Activated T-cell treated with anti-CD3 and anti-CD28 coated beads, Interleukin-2, amount 50 U/mL, for 72 hours (primary cell): ENCODE data around the gene LINGO4. TPM values are rescaled to one million over a fixed set of nuclear protein-coding genes. Genes with fewer than 3 reads are reported as not detected.

Source experiments
- ATAC-seq, 2 donors: fragments of 150-1000 bp; cut with Tn5 transposase; replicated peaks in 1 of 2; 2 replicates each; pipeline ENCODE4 v1.10.0; 2021; ENCODE audit warnings: moderate library complexity in 2 of 2, mild to moderate bottlenecking in 1 of 2
- DNase-seq, 2 donors: peaks; one replicate each; pipeline ENCODE4 v3.0.0; 2021 to 2022; ENCODE audit warnings: mixed read lengths in 1 of 2
- H3K27ac Mint-ChIP-seq: one replicate; pipeline ENCODE4 v1.8.0; 2022; ENCODE audit warnings: mild to moderate bottlenecking, moderate library complexity, mixed read lengths
- H3K27me3 Mint-ChIP-seq: one replicate; pipeline ENCODE4 v1.8.0; 2022; ENCODE audit warnings: low read depth, mixed read lengths
- H3K36me3 Mint-ChIP-seq, 2 donors: one replicate each; pipeline ENCODE4 v1.8.0; 2022; ENCODE audit warnings: mixed read lengths in 2 of 2, mild to moderate bottlenecking in 1 of 2; ENCODE audit not compliant: insufficient read depth in 2 of 2
- H3K4me1 Mint-ChIP-seq: one replicate; pipeline ENCODE4 v1.8.0; 2022; ENCODE audit warnings: low read depth, mixed read lengths
- H3K4me3 Mint-ChIP-seq, 2 donors: one replicate each; pipeline ENCODE4 v1.8.0; 2022; ENCODE audit warnings: mild to moderate bottlenecking in 2 of 2, mixed read lengths in 2 of 2, moderate library complexity in 2 of 2
- H3K9me3 Mint-ChIP-seq, 2 donors: one replicate each; pipeline ENCODE4 v1.8.0; 2022; ENCODE audit warnings: mixed read lengths in 2 of 2
- total RNA-seq, 2 donors: library from RNA; stranded (reverse); gene quantifications; one replicate each; pipeline ENCODE4 v1.2.3, GENCODE V29; 2022

The LINGO4 gene
- total RNA-seq, 2 donors from 2014 or later = 0.19 to 0.88 TPM

GRCh38 chr1:151816548-151817352 is 11.5 kb upstream of the LINGO4 start:
- H3K4me1 Mint-ChIP-seq = peaks cover 48% of the 10 kb centered on the region
- H3K27ac Mint-ChIP-seq = no peak overlapping the region

DNA sequence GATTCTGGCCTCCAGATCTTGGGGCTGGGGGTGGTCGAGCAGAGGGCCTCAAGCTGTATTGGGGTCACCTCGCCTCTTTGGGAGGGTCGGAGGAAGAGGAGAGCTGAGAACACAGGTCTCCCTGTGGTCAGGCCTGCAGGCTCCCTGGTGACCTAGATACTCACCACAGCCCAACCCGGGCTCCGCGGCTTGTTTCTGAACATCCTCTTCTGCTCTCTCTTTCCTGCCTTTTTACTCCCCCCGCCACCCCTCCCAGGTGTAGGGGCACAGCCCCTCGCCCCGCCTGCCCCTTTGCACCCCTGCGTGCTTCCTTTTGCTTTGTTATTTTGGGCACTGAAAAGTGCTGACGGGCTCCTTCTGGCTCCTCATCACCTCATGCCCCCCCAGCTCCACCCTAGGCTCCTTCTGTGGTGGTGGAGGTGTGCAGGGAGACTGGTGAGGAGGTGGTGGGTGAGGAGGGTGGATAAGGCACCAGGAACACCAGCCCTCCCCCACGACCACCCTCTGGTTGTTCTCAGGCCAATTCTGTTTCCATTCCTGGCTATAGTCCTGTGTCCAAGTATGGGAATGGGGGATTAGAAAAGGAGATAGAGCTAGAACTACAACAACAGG is 10.6 kb upstream of the LINGO4 start:
- no peaks in the 10 kb centered on the region for H3K36me3 Mint-ChIP-seq
- H3K4me1 Mint-ChIP-seq = peaks cover 39% of the 10 kb centered on the region
- DNase-seq = no peak
- peak overlapping the region in 1 of 2 donors; percentile 35 for H3K4me3 Mint-ChIP-seq
- H3K27me3 Mint-ChIP-seq = no peaks in the 10 kb centered on the region
- H3K27ac Mint-ChIP-seq = peak overlapping the region; percentile 15
- ATAC-seq = peak in 1 of 2 donors; percentile 14
- H3K9me3 Mint-ChIP-seq = no peaks in the 10 kb centered on the region

More at GRCh38 chr1:151816548-151817352, 11.5 kb upstream of the LINGO4 start:
- H3K9me3 Mint-ChIP-seq = no peaks in the 10 kb centered on the region
- no peaks in the 10 kb centered on the region for H3K36me3 Mint-ChIP-seq
- DNase-seq = no peak
- no peak overlapping the region for H3K4me3 Mint-ChIP-seq
- H3K27me3 Mint-ChIP-seq = no peaks in the 10 kb centered on the region
- no peak for ATAC-seq

DNA sequence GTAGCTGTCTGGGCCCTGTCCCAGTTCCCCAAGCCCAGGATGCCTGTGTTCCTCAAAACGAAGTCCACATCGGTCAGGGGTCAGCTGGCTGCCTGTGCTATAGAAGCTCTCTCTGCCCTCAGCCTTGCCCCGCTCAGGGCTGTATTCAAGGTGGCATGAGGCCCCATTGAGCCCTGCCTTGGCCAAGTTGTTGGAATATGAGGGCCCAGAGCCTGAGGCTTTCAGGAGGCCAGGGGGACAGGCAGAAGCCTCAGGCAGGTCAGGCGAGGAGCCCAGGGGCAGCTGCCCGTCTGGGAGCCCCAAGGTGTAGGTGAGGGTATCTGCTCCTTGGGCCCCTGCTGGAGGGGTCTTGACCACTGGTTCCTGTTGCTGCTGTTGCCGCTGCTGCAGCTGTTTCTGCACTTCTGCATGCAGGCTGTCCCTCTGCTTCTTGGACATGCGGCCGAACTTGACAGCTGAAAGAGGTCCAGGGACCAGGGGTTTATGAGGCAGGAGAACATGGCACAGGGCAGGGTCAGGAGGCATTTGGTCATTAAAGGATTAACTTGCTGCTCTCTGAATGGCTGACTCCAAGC is 9.8 kb upstream of the LINGO4 start:
- Mint-ChIP-seq H3K27me3 (no peaks in the 10 kb centered on the region), H3K36me3 (no peaks in the 10 kb centered on the region), H3K9me3 (no peaks in the 10 kb centered on the region), H3K4me3 (no peak overlapping the region), H3K4me1 (peaks cover 31% of the 10 kb centered on the region), H3K27ac (no peak overlapping the region)
- DNase-seq = no peak
- no peak for ATAC-seq

DNA sequence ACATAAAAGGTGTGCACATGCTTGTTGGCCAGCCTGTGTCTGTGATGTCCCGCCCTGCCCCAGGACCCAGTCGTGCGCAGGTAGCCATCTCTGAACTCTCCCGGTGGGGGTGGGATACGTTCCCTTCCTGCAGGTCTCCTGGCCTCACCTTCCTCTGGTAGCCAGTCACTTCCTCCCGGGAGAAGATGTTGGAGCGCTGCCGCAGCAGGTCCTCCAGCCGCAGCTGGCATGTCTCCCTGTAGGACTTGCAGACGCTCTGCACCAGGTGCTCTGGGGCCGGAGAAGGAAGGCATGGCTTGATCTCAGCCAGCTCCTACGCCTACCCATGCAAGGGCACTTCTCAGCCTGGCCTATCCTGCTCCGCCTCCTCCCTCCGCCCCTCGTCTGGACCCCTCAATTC is 9.2 kb upstream of the LINGO4 start:
- H3K27me3 Mint-ChIP-seq = no peaks in the 10 kb centered on the region
- H3K4me1 Mint-ChIP-seq = peaks cover 25% of the 10 kb centered on the region
- no peak overlapping the region for H3K27ac Mint-ChIP-seq
- no peaks in the 10 kb centered on the region for H3K36me3 Mint-ChIP-seq
- no peak for DNase-seq
- H3K9me3 Mint-ChIP-seq = no peaks in the 10 kb centered on the region
- no peak for ATAC-seq
- H3K4me3 Mint-ChIP-seq = no peak overlapping the region

GRCh38 chr1:151813271-151813977 is 8.2 kb upstream of the LINGO4 start:
- Mint-ChIP-seq H3K27me3 (no peaks in the 10 kb centered on the region), H3K36me3 (no peaks in the 10 kb centered on the region), H3K27ac (no peak overlapping the region), H3K4me3 (no peak overlapping the region), H3K4me1 (peaks cover 15% of the 10 kb centered on the region), H3K9me3 (no peaks in the 10 kb centered on the region)
- ATAC-seq (no peak), DNase-seq (no peak)

DNA sequence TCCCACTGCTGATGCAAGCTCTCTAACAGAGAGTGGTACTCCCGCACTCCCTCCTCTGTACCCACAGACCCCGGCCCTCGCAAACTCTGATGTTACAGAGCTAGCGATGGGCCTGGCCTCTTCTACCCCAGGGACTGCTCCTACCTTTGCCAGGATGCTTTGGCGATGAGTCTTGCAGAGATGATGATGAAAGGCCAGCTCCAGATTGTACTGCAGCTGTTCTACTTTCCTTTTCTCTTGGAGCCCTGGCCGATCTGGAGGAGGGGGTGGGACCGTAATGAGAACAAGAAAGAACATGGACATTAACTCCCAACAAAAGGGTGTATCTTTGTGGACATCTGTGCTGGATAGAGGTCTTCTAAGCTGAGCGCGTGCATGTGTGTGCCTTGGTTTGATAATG is 6.0 kb upstream of the LINGO4 start:
- ATAC-seq = no peak
- Mint-ChIP-seq H3K27ac (no peak overlapping the region), H3K27me3 (no peaks in the 10 kb centered on the region), H3K4me1 (peaks cover 9% of the 10 kb centered on the region), H3K36me3 (no peaks in the 10 kb centered on the region), H3K4me3 (no peak overlapping the region), H3K9me3 (no peaks in the 10 kb centered on the region)
- no peak for DNase-seq

- Mint-ChIP-seq H3K27ac (peak overlapping the region; percentile 67), H3K36me3 (no peaks in the 10 kb centered on the region), H3K9me3 (no peaks in the 10 kb centered on the region), H3K4me3 (no peak overlapping the region), H3K4me1 (no peaks in the 10 kb centered on the region), H3K27me3 (no peaks in the 10 kb centered on the region)
- ATAC-seq (no peak), DNase-seq (no peak)
Observed at GRCh38 chr1:151809985-151810556, 4.9 kb upstream of the LINGO4 start.

GRCh38 chr1:151809290-151809984 is 4.2 kb upstream of the LINGO4 start:
- no peak for ATAC-seq
- Mint-ChIP-seq H3K4me1 (no peaks in the 10 kb centered on the region), H3K4me3 (no peak overlapping the region), H3K36me3 (no peaks in the 10 kb centered on the region), H3K27ac (no peak overlapping the region), H3K27me3 (no peaks in the 10 kb centered on the region), H3K9me3 (no peaks in the 10 kb centered on the region)
- DNase-seq = no peak

GRCh38 chr1:151807766-151808165 is 2.5 kb upstream of the LINGO4 start:
- no peak for ATAC-seq
- no peak overlapping the region for H3K4me3 Mint-ChIP-seq
- H3K4me1 Mint-ChIP-seq = peaks cover 7% of the 10 kb centered on the region
- DNase-seq = no peak
- H3K9me3 Mint-ChIP-seq = no peaks in the 10 kb centered on the region
- H3K36me3 Mint-ChIP-seq = no peaks in the 10 kb centered on the region
- H3K27ac Mint-ChIP-seq = no peak overlapping the region
- H3K27me3 Mint-ChIP-seq = no peaks in the 10 kb centered on the region

DNA sequence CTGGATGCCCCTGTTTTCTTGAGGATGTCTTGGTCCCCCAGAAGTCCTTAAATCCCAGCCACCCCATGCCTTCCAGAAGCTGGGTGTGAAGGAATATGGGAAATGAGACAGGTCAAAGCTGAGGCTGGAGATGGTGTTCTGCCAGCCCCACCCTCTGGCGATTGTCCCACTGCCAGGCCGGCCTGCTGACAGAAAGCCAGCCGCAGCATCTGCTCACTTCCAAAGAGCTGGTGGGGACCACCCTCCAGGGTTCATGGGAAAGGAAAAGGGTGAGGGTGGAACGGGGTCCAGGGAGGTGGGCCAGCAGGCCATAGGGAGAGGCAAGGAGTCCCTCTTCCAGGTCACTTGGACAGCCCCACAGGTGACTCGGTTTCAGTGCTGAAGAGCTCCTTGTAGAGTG is 1.9 kb upstream of the LINGO4 start:
- no peaks in the 10 kb centered on the region for H3K9me3 Mint-ChIP-seq
- H3K27ac Mint-ChIP-seq = no peak overlapping the region
- no peak for DNase-seq
- no peaks in the 10 kb centered on the region for H3K36me3 Mint-ChIP-seq
- H3K4me1 Mint-ChIP-seq = peaks cover 7% of the 10 kb centered on the region
- H3K4me3 Mint-ChIP-seq = no peak overlapping the region
- H3K27me3 Mint-ChIP-seq = no peaks in the 10 kb centered on the region
- no peak for ATAC-seq

DNA sequence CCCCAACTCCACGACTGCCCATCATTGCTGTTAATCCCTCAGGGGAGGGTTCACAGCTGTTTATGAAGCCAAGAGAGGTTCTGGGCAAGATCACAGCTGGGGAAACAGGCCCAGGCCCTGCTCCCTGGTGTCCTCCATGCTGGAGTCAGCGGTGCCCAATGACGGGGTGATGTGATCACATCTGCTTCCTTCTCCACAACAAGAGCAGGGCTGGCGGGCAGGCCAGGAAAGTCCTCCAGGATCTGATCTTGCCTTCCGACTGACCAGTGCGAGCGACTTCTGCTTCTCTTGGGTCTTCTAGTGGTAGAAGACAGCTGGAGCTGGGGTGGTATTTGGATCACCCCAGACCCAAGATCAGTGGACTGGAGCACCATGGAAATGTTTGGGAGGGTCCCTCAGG is 951 bp upstream of the LINGO4 start:
- Mint-ChIP-seq H3K36me3 (no peaks in the 10 kb centered on the region), H3K9me3 (no peaks in the 10 kb centered on the region), H3K27ac (no peak overlapping the region), H3K27me3 (no peaks in the 10 kb centered on the region), H3K4me1 (peaks cover 7% of the 10 kb centered on the region), H3K4me3 (no peak overlapping the region)
- DNase-seq (no peak), ATAC-seq (no peak)

DNA sequence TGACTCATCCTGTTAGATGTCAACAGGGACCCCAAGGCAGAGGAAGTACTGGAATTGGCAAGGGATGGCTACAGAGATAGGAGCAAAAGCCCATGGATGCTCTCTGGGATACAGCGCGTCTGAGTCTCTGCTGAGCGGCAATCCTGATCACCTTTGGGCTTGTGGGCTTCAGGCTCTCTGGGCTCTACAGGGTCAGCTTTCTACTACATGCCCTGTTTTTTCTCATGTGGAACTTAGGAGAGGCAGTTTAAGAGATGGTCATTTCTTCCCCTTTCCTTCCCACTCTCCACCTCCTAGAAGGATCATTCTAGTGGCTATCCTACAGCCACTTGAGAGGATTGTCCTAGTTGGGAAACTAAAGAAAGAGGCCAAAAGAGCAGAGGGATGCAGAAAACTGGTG is 1.3 kb downstream of the LINGO4 start:
- Mint-ChIP-seq H3K27me3 (peaks cover 6% of the 10 kb centered on the region), H3K4me3 (no peak overlapping the region), H3K9me3 (no peaks in the 10 kb centered on the region), H3K27ac (no peak overlapping the region), H3K4me1 (peaks cover 7% of the 10 kb centered on the region), H3K36me3 (no peaks in the 10 kb centered on the region)
- DNase-seq = no peak
- no peak for ATAC-seq
